ENCODE data around the gene SNN.

Gene SNN

DNA sequence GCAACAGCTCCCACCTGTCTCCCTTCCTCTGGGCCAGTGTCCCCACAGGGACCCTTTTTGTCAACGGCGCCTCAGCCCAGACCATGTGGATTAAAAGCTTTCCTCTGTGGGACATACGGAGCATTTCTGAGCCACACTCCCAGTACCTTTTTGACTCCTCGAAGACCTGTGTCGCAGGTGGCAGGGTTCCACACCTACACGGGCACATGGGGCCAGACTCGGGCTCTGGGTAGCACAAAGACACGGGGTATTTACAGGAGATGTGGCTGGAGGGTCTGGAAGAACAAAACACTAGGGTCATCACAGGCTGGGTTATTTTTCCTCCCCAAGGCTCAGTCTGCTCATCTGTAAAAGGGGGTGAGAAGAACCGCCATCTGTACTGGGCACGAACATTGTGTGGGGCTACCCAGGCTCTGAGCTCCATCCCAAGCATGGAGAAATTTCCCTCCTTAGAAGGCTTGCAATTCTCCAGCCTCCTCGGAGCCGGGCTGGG is 32.5 kb upstream of the SNN start:
- DNase-seq: no peak

DNA sequence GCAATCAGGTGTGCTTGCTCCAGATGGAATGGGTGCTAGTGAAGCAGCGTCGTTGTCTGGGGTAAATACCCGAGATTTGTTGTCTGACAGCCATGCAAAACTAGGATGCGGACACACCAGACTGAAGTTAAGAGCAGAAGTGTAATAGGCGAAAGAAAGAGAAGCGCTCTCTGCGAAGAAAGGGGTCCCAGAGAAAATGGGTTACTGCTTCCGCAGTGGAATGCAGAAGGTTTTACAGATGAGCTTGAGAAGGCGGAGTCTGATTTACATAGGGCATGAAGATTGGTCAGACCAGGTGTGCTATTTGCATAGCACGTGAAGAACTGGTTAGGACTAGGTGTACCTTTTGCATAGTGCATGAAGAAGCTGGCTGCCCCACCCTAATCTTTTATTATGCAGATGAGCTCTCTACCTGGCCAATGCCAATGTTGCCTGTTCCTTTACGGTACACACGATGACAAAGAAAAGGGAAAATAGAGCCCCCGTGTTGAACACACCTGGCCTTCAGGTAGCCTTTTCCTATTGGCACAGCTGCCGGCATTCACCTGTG is 32.0 kb upstream of the SNN start:
- peak; percentile 53 for DNase-seq

DNA sequence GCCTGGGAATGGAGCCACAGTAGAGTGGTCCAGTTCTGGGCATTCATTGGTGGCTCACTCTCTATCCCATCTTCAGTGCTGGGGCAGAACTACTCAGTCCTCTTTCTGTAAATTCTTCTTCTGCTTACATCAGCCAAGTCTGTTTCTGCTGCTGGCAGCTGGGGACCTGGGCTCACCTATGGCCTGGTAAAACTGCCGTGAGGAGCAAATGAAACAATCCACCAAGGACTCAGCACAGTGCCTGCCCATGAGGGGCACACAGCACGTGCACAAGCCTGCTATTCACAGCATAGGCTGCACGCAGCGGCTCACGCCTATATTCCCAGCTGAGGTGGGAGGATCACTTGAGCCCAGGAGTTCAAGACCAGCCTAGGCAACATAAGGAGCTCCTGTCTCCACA is 30.9 kb upstream of the SNN start:
- DNase-seq: no peak

DNA sequence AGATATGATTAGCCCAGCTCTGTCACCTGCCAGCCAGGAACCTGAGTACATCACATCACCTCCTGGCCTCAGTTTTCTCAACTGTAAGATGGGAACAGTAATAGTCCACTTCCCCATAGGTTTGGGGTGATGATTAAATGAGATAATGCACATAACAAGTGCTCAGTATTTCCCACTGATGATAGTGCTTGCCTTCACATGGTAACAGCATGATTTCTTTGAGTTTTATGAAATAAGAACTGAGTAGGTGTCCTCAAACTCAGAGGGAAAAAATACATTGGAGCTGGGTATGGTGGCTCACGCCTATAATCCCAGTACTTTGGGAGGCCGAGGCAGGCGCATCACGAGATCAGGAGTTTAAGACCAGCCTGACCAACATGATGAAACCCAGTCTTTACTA is 30.1 kb upstream of the SNN start:
- DNase-seq: no peak

GRCh38 chr16:11639008-11639562 is 29.2 kb upstream of the SNN start:
- DNase-seq: no peak

DNA sequence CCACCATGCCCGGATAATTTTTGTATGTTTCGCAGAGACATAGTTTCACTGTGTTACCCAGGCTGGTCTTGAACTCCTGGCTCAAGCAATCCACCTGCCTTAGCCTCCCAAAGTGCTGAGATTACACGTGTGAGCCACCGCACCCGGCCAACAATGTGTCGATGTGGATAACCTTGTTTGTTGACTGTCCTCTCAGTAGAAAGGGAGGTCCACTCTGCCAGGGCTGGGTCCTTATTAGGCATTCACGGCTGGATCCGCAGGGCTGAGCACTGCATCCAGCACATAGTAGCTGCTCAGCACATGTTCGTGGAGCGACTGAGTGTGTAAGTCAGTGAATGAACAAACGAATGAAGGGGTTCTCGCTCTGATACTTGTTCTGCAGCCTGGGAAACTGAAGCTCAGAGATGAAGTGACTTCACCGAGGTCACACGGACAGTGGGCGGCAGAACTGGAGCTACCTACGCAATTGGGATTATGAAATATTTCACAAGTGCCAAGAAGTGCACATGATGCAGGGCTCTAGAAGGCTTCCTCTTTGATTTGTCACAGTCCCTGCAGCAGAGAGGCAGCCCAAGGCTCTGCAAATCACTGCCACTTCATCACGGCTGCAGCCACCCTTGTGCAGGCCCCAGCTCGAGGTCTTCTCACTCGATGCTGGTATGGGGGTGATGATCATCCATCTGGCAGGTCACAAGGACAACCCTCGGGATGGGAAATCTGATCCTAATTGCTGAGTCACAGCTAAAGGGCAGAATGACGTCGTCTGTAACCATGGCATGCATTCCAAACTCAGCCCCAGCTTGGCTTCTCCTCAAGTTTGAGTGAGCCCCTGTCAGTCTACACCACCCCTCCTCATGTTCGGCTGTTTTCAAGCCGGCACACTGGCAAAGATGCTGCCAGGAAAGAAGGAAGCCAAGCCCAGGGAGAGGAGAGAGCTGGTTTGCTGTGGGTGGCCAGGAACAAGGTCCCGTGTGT is 28.0 kb upstream of the SNN start:
- peak; percentile 57 for DNase-seq

DNA sequence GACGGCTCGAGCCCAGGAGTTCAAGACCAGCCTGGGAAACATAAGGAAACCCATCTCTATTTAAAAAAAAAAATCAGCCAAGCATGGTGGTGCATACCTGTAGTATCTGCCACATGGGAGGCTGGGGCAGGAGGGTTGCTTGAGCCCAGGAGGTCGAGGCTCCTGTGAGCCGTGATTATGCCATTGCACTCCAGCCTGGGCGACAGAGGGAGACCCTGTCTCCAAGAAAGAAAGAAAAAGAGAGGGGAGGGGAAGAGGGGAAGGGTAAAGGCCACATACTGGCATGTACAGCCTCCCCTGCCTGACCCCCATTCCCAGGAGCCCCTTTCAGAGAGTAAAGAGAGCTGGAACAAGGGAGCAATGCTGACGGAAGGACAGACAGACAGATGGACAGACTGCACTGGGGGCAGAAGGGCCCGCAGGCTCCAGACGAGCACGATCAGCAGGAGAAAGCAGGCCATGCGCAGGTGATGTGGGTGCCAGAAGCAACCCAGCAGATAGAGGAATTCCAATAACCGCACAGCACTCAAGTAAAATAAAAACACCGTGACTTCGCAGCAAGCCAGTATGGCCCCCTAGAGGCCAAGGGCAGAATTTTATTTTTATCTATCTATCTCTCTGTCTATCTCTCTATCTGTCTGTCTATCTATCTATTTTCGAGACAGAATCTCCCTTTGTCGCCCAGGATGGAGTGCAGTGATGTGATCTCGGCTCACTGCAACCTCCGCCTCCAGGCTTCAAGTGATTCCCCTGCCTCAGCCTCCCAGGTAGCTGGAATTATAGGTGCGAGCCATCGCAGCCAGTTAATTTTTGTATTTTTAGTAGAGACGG is 27.1 kb upstream of the SNN start:
- peak; percentile 73 for DNase-seq

- DNase-seq: peak; percentile 36
Measured at GRCh38 chr16:11642765-11643116, 25.5 kb upstream of the SNN start.

DNA sequence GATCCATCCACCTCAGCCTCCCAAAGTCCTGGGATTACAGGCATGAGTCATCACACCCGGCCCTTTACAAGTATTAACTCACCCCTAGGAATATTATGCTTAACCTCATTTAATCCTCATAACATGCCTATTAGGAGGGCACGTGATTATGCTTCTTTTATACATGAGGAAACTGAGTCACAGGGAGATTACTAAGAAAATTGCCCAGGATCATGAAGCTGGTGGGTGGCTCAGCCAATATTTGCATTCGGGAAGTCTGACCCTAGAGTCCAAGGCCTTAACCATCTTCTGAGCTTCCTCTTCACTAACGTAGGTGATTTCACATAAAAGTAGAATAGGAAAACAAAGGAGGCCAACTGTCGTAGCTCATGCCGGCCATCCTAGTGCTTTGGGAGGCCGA is 19.0 kb upstream of the SNN start:
- no peak for DNase-seq

DNA sequence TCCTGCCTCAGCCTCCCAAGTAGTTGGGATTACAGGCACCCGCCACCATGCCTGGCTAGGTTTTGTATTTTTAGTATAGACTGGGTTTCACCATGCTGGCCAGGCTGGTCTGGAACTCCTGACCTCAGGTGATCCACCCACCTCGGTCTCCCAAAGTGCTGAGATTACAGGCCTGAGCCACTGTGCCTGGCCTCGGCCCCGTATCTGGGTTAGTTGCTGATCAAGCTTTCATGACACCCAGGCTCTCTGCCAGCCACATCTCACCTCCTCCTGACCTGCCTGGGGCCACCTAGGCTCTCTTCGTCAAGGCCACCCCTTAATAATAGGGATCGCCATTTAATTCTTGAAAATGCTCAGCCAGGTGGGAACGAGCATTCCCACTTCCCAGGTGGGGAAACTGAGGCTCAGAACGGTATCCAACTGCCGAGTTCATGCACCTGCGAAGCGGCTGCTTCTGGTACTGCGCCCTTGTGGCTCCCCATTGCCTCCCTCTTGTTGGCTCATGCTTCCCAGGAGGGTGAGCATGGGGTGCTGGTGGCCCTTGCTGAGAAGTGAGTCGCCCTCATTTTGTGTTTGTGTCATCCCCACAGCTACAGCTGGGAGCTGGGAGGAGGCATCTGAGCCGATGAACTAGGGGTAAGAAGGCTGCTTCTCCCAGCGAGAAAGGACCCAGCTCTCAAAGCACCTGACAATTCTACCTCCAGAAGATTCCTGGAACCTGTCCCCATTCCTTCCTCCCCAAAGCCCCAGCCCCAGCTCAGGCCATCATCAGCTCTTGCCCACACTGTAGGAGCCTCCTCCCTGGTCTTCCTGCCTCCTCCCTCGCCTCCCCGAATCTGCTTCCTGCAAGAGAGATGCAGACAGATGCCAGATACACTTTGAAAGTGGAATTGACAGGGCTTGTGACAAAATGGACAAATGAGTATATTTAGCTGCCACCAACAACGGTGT is 17.3 kb upstream of the SNN start:
- no peak for DNase-seq

GRCh38 chr16:11651796-11652195 is 16.5 kb upstream of the SNN start:
- no peak for DNase-seq

DNA sequence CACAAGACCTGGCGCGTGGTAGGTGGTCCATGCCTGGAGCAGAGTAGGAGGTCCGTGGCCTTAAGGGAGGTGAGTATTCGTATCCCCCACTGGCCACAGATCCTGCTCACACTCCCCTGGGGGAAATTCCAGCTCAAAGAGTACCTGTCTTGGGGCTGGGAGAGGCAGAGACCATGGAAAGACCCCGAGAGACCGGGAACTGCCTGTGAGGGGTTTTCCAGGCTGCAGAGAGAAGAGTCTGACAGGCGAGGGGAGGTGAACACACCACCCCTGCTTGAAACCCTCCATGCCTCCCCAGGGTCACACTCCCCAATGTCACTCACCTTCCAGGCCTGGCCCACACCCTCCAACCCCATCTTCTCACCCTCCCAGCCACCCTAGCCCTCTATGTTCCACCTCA is 12.6 kb upstream of the SNN start:
- no peak for DNase-seq

GRCh38 chr16:11657556-11657955 is 10.7 kb upstream of the SNN start:
- DNase-seq: no peak

GRCh38 chr16:11658896-11659708 is 9.2 kb upstream of the SNN start:
- no peak for DNase-seq

DNA sequence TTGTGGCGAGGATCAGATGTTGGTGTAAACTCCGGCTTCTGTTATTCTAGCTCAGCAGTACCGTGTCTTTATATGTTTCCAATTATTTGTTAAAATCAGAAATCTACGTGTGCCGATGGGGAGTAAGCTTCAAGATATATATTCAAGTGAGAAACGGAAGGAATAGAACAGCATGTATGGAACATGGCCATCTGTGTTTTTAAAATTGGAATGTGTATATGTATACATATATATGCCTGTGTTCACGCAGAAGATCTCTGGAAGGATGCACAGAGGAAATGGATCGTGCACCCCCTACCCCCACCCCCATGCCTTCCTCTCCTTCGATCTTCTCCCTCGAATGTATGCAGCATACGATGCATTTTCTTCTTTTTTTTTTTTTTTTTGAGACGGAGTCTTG is 7.7 kb upstream of the SNN start:
- DNase-seq: no peak

- DNase-seq: no peak
Measured at GRCh38 chr16:11662582-11662981, 5.7 kb upstream of the SNN start.

GRCh38 chr16:11665071-11665491 is 3.2 kb upstream of the SNN start:
- peak; percentile 67 for DNase-seq

- DNase-seq: peak; percentile 44
Measured at GRCh38 chr16:11666103-11667055, 1.9 kb upstream of the SNN start.

DNA sequence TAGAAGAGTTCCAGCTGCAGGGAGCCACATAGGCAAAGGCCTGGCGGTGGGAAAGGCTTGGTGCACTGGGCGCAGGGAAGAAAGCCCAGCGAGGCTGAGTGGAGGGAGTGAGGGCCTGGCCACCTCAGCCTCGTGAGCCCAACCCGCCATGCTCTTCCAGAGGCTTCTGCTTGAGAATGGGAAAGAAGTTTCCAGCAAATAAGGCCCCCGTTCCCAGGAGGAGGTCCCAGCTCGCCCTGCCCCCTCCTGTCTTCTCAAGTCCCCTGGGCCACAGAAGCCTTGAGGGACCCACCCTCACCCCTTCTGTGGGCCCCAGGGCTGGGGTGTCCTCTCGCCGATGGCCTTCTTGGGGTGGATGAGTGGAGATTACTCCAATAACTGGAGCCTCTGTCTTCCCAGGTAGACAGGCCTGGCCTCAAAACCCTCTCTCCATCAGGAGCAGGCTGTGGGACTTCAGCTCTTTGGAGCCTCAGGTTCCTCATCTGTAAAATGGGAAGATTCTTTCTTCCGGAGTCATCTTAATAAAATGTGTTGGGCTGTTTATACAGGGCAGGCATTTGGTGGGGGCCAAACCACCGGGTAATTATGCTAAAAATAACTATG is 933 bp upstream of the SNN start:
- DNase-seq: no peak
